Fibroblast of skin of left biceps (primary cell): ENCODE measurements around the gene PTPRD.
A peak's percentile ranks its signal among the peaks of the same experiment; 100 is the strongest.

Experiments used
- DNase-seq, 2 experiments: peaks; one replicate each; pipeline ENCODE4 v3.0.0-alpha.2; 2013; ENCODE audit warnings: low read depth in 2 of 2

PTPRD gene

GRCh38 chr9:10173561-10173960 is 439.2 kb downstream of the PTPRD start:
- no peak for DNase-seq

GRCh38 chr9:10172476-10172875 is 440.3 kb downstream of the PTPRD start:
- no peak for DNase-seq

GRCh38 chr9:10168241-10168640 is 444.6 kb downstream of the PTPRD start:
- no peak for DNase-seq

DNA sequence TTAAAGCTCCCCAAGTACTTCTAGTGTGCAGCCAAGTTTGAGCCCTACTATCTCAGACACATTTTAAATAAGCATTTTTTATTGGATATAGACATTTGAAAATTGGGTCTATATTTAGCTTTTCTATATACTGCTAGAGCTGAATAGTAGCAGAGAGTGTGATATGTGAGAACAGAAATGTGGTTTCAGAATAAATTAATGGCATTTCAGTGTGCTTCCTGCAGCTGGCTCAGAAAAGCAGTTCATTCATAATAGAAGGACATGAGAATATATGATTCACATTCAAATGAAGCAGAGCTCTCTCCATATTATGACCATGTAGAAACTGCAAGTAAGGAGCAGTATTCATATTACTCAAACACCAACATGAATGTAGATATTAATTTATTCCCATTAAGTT is 464.0 kb downstream of the PTPRD start:
- DNase-seq = no peak

DNA sequence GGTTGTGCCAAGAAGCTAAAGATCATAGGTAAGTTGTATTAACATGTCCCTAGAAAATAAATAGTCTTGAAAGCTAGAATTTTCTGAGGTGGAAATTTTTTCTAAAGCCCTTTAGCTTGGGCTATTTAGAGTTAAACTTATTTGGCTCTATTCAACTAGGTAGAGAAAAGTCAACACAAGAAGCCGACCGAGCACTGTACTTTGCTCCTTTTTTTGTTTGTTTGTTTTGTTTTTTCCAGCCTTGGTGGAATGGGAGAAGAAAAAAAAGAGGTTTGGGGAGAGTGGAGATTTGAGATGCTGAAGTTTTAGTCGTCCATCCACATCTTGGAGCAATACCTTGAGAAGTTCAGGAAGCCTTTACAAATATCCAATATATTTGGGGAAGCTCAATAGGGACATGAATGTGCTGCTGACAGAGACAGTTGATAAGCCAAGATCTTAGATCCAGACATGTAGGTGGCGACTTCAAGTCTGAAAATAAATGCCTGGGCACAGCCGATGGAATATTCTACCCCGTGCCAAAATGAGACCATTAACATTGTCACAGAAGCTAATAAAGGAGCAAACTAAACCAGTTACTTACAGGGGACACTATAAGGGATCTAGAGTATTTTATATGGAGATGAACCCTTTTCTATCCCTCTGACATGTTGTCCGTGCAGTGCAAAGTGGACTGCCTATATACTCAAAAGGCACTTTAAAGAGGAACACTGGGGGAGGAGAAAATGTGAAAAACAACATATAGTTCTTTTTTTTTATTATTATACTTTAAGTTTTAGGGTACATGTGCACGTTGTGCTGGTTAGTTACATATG is 466.1 kb downstream of the PTPRD start:
- DNase-seq = no peak

DNA sequence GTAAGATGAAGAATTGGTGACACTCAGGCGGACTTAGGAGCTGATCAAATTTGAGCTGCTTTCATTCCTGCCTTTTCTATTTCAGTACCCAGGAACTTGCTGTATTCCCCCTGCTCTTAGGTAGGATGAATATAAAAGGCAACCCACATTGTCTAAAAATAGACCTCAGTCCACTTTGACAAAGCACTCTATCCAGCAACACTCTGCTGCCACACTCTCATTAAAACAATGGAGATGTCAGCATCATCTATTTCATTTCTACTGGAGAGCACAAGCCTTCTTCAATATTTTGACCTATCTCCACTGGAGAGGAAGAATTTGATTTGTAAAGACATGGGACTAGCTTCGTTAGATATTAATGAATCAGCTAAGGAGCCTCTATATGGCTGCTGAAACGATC is 468.4 kb downstream of the PTPRD start:
- DNase-seq = no peak

GRCh38 chr9:10135553-10135952 is 477.2 kb downstream of the PTPRD start:
- no peak for DNase-seq

DNA sequence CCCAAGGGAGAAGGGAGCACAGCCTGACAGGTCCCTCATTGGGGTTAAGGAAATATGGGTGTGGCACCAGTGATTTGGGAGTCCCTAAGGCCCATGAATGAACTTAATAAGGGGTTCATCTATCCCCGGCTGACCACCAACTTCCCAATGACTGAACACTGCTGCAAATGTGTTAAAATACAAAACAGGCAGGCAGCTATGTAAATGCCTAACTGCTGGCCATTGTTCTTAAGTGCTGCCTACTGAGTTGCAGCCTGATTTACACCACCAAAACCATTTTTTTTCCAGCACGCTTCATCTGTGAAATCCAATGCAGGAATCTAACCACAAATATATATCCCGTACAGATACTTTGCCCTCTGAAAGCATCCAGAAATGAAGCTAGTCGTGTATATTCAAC is 478.5 kb downstream of the PTPRD start:
- no peak for DNase-seq

- DNase-seq = no peak
Observed at GRCh38 chr9:10130061-10130675, 482.6 kb downstream of the PTPRD start.

DNA sequence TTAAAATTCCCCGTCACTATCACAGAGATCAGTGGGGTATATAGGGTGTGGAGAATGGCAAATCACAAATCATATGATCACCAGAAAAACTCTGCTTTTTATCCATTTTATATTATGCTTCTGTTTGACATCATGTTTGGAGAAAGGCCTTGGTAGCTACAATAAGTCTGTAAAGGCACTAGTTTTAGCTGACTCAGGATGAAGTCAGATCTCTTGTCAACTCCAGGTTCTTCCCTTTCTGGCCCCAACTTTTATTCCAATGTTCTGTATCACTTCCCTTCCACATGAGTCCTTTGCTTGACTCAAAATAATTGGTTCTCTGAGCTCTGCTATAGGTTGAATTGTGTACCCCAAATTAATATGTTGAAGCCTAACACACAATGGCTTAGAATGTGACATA is 484.9 kb downstream of the PTPRD start:
- DNase-seq = no peak

- DNase-seq = no peak
Observed at GRCh38 chr9:10112798-10113197, 500.0 kb downstream of the PTPRD start.

DNA sequence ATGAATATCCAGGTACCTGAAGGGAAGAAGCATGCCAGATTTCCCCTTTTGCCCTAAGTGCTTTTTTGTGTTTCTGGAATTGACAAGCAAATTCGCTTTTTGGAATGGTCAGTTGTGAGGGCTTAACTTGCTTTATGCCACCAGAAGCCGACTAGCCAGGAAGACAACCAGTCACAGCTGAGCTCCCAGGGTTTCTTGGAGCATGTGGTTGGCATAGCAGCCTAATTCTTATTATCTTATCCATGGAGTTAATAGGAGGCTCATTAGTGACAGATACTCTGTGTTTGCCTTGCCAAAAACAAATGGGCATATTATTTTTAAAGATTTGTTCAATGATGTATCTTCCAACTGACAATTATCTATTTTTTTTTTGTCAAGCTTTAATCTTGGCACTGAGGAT is 500.7 kb downstream of the PTPRD start:
- no peak for DNase-seq

- DNase-seq = no peak
Observed at GRCh38 chr9:10108815-10109214, 504.0 kb downstream of the PTPRD start.

DNA sequence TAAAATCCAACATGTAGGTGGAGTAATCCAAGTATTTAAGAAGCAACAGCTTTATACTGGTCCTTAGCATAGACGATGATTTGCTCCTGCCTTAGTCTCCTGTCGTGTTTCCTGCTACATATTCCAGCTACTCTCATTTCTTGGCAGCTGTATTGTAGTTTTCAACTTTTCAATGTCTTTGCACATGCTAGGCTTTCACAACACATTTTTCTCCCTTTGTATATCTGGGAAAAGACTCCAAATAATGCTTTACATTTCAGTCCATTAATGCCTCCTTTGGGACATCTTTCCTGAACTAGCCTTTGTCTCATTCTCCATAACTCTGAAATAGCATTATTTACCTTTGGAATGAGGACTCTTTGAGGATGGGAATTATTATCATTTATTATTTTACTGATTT is 508.0 kb downstream of the PTPRD start:
- DNase-seq = no peak

DNA sequence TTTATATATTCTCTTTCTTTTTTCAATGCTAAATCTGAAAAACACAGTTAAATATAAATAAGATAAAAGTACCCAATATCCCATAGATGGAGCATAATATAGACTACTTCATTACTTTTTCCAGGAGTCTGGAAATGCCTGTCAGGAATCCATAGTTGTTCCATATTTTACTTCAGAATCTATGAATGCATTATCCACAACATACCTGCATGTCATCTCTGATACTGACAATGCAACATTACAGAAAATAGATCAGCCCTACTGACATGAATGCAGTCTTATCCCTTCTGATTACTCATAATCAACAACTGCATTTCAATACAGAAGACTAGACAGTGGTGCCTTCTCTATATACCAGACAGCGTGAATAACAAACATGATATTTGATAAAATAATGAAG is 517.6 kb downstream of the PTPRD start:
- no peak for DNase-seq

GRCh38 chr9:10094563-10094962 is 518.2 kb downstream of the PTPRD start:
- no peak for DNase-seq

- no peak for DNase-seq
Observed at GRCh38 chr9:10080012-10080411, 532.8 kb downstream of the PTPRD start.

- no peak for DNase-seq
Observed at GRCh38 chr9:10079284-10079964, 533.4 kb downstream of the PTPRD start.

GRCh38 chr9:10071579-10071978 is 541.2 kb downstream of the PTPRD start:
- no peak for DNase-seq

DNA sequence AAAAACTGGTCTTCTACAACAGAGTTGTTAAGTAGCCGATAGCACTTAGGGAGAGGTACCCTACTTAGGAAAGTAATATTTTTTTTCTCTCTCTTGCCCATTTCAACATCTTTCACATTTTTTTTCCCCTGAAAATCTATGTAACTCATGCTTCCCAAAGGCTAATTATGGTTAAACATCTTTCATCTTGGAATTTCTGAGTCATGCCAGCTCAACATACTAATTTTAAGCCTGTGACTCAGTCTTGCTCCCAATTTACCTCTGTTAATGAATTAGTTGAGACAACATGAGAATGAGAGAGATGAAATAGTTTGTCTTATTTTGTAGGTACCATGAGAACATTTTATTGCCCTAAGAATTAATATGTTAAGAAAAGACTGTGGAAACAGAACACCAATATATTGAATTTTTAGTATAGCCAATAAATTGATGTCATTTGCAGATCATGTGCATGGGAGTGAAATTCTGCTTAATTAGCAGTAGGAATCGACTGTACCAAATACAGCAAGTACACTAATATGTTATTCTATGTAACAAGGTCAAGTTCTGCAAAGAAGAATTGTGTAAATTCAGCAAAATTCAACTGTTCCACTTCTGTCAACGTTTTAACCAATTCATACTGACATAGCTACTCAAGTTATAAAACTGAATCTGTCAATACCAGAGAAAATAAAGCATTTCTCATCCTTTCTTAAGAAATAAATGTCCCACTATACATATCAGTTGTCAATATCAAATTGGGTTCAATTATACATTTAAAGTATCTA is 550.0 kb downstream of the PTPRD start:
- peak; percentile 45 to 50 for DNase-seq

DNA sequence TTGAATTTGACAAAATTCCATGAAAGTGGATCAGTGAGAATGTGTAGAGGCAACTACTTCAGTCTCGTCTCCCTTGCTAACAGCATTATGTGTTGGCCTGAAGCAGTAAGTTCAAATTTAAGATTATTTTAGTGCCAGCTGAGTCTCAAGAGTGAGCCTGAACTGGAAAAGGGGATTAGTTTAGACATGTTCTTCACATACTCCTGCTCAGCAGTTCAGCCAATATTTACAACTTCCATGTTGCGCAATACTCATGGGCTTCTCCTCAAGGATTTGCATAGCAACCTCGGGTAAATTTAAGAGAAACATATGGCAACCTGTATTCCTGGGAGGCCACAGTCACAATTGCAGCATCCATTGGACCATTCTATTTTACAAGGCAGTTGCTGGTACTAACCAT is 553.8 kb downstream of the PTPRD start:
- DNase-seq = peak; percentile 51 to 62

DNA sequence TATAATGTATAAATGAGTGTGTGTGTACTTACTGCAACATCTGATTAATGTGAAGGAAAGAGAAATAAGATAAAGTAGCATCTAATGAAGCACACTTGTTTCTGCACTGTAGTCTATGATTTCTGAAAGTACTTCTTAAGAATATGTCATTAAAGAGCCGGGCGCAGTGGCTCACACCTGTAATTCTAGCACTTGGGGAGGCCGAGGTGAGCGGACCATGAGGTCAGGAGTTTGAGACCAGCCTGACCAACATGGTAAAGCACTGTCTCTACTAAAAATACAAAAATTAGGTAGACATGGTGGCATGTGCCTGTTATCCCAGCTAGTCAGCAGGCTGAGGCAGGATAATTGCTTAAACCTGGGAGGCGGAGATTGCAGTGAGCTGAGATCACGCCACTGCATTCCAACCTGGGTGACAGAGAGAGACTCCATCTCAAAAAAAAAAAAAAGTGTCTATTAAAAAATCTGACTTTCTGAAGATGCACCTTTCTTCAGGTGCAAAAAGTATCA is 556.9 kb downstream of the PTPRD start:
- no peak for DNase-seq
